HG03097 (cell line): ENCODE measurements around the gene RAB3A.
"Not testable (repeated sequence)": the region's sequence is repeated elsewhere in the genome, so short reads cannot be mapped to it uniquely, and the experiment has no call there.

Experiments
- ATAC-seq: cut with Tn5 transposase; IDR thresholded peaks from one replicate; pipeline ENCODE4 v1.9.1; 2021; ENCODE audit not compliant: unreplicated experiment, low FRiP score

The RAB3A gene

GRCh38 chr19:18224525-18225354 is 20.9 kb upstream of the RAB3A start:
- ATAC-seq = peak; percentile 83

- no peak for ATAC-seq
Measured at GRCh38 chr19:18223860-18224524, 20.1 kb upstream of the RAB3A start.

GRCh38 chr19:18221815-18222725 is 18.2 kb upstream of the RAB3A start:
- ATAC-seq = no peak

- ATAC-seq = no peak
Measured at GRCh38 chr19:18220632-18221275, 16.9 kb upstream of the RAB3A start.

GRCh38 chr19:18219911-18220631 is 16.2 kb upstream of the RAB3A start:
- no peak for ATAC-seq

GRCh38 chr19:18218600-18218999 is 14.8 kb upstream of the RAB3A start:
- no peak for ATAC-seq

- ATAC-seq = no peak
Measured at GRCh38 chr19:18218159-18218558, 14.3 kb upstream of the RAB3A start.

- no peak for ATAC-seq
Measured at GRCh38 chr19:18216789-18217188, 12.9 kb upstream of the RAB3A start.

GRCh38 chr19:18214779-18215433 is 11.1 kb upstream of the RAB3A start:
- no peak for ATAC-seq

GRCh38 chr19:18211683-18212082 is 7.8 kb upstream of the RAB3A start:
- no peak for ATAC-seq

GRCh38 chr19:18209912-18210311 is 6.1 kb upstream of the RAB3A start:
- not testable (repeated sequence) for ATAC-seq

- no peak for ATAC-seq
Measured at GRCh38 chr19:18208098-18208951, 4.5 kb upstream of the RAB3A start.

GRCh38 chr19:18206018-18206417 is 2.2 kb upstream of the RAB3A start:
- no peak for ATAC-seq

- no peak for ATAC-seq
Measured at GRCh38 chr19:18205200-18205892, 1.5 kb upstream of the RAB3A start.

- peak; percentile 5 for ATAC-seq
Measured at GRCh38 chr19:18204394-18205199, 755 bp upstream of the RAB3A start.

- no peak for ATAC-seq
Measured at GRCh38 chr19:18203408-18203862, 407 bp downstream of the RAB3A start.
